Hepatocyte (in vitro differentiated cells): ENCODE measurements around the gene KRTAP4-5. TPM values are rescaled to one million over a fixed set of nuclear protein-coding genes. Genes with fewer than 3 reads are reported as not detected.
A peak's percentile ranks its signal among the peaks of the same experiment; 100 is the strongest.
"Not testable (repeated sequence)": the region's sequence is repeated elsewhere in the genome, so short reads cannot be mapped to it uniquely, and the experiment has no call there.

Experiments used
- DNase-seq: peaks from one replicate; pipeline ENCODE4 v3.0.0-alpha.2; 2016; ENCODE audit warnings: low spot score
- H2AFZ ChIP-seq: fragments of 200-600 bp; sonication (generic); 2 replicates; pipeline ENCODE4 v1.6.0; 2016; ENCODE audit warnings: antibody characterized with exemption, mild to moderate bottlenecking
- H3K27ac ChIP-seq: fragments of 200-600 bp; sonication (generic); 2 replicates; pipeline ENCODE4 v1.5.1; 2016; ENCODE audit warnings: mild to moderate bottlenecking
- H3K27me3 ChIP-seq: fragments of 200-600 bp; sonication (generic); 2 replicates; pipeline ENCODE4 v1.6.1; 2016
- H3K36me3 ChIP-seq: fragments of 200-600 bp; sonication (generic); replicated peaks from 2 replicates; pipeline ENCODE4 v1.5.1; 2016; ENCODE audit warnings: low read depth; ENCODE audit not compliant: insufficient read depth
- H3K4me1 ChIP-seq: fragments of 200-600 bp; sonication (generic); 2 replicates; pipeline ENCODE4 v1.5.1; 2016; ENCODE audit warnings: mild to moderate bottlenecking, moderate library complexity; ENCODE audit not compliant: insufficient read depth
- H3K4me2 ChIP-seq: fragments of 200-600 bp; sonication (generic); 2 replicates; pipeline ENCODE4 v1.6.0; 2016
- H3K4me3 ChIP-seq: fragments of 200-600 bp; sonication (generic); 2 replicates; pipeline ENCODE4 v1.5.1; 2016; ENCODE audit warnings: mild to moderate bottlenecking
- H3K79me2 ChIP-seq: fragments of 200-600 bp; sonication (generic); 2 replicates; pipeline ENCODE4 v1.6.0; 2017; ENCODE audit warnings: mild to moderate bottlenecking
- H3K9me2 ChIP-seq: fragments of 200-600 bp; sonication (generic); replicated peaks from 2 replicates; pipeline ENCODE4 v1.6.0; 2017; ENCODE audit warnings: mild to moderate bottlenecking; ENCODE audit not compliant: insufficient read depth
- H3K9me3 ChIP-seq: fragments of 200-600 bp; sonication (generic); 2 replicates; pipeline ENCODE4 v1.5.1; 2016; ENCODE audit warnings: low read depth, mild to moderate bottlenecking
- H4K20me1 ChIP-seq: fragments of 200-600 bp; sonication (generic); 2 replicates; pipeline ENCODE4 v1.6.0; 2016; ENCODE audit warnings: mild to moderate bottlenecking; ENCODE audit not compliant: insufficient read depth, poor library complexity, severe bottlenecking
- CTCF ChIP-seq: fragments of 200-600 bp; sonication (generic); IDR thresholded peaks from 2 replicates; pipeline ENCODE4 v1.5.1; 2016; ENCODE audit warnings: antibody characterized with exemption, mild to moderate bottlenecking; ENCODE audit not compliant: poor library complexity
- EZH2 ChIP-seq: fragments of 200-600 bp; sonication (generic); IDR thresholded peaks from 2 replicates; pipeline ENCODE4 v1.6.1; 2016; ENCODE audit warnings: antibody characterized with exemption, mild to moderate bottlenecking, borderline replicate concordance
- EZH2phosphoT487 ChIP-seq: fragments of 200-600 bp; sonication (generic); IDR thresholded peaks from one replicate; pipeline ENCODE4 v1.6.1; 2018; ENCODE audit warnings: antibody characterized with exemption, mild to moderate bottlenecking, low read depth, moderate library complexity; ENCODE audit not compliant: unreplicated experiment, severe bottlenecking
- WGBS: methylation state at CpG from one replicate; pipeline ENCODE4 v1.1.6; 2016; ENCODE audit warnings: low lambda C conversion rate; ENCODE audit errors: missing lambda C conversion rate; 5-methylcytosine and 5-hydroxymethylcytosine counted together
- polyA plus RNA-seq: library from polyadenylated mRNA; unstranded; fragments of >200 nt; fragmentation: Nextera tagmentation; extraction: Ambion mirVana; gene quantifications from 2 replicates; pipeline ENCODE4 v1.2.1, GENCODE V29; 2016
- total RNA-seq: library from RNA; depleted of rRNA; stranded (reverse); fragments of >200 nt; gene quantifications from 2 replicates; pipeline ENCODE4 v1.2.3, GENCODE V29; 2014

KRTAP4-5 gene
- total and polyA plus RNA-seq, 2 experiments from 2014 or later = not detected

GRCh38 chr17:41107941-41108450, 41.6 kb downstream of the KRTAP4-5 start:
- H4K20me1 ChIP-seq = no peaks in the 10 kb centered on the region
- 81% methylated on average over 1 of the region's 1 CpG for WGBS
- H2AFZ ChIP-seq = no peak overlapping the region
- H3K4me3 ChIP-seq = no peak overlapping the region
- H3K9me3 ChIP-seq = no peaks in the 10 kb centered on the region
- TF ChIP-seq EZH2phosphoT487 (no peak), EZH2 (no peak)
- H3K27ac ChIP-seq = no peak overlapping the region
- no peak for DNase-seq
- no peaks in the 10 kb centered on the region for H3K36me3 ChIP-seq
- no peak overlapping the region for H3K4me2 ChIP-seq
- H3K9me2 ChIP-seq = no peaks in the 10 kb centered on the region
- no peaks in the 10 kb centered on the region for H3K27me3 ChIP-seq
- H3K4me1 ChIP-seq = no peaks in the 10 kb centered on the region
- no peaks in the 10 kb centered on the region for H3K79me2 ChIP-seq

GRCh38 chr17:41105347-41105746, 44.3 kb downstream of the KRTAP4-5 start, which contains the start of gene KRTAP4-9:
Gene KRTAP4-9, plus strand, starts transcription at chr17:41105389. Its CDS starts 0 bp downstream, at chr17:41105389.
- not testable (repeated sequence) for H3K79me2 ChIP-seq, H3K36me3 ChIP-seq, H3K27me3 ChIP-seq, H3K4me2 ChIP-seq, H2AFZ ChIP-seq, H3K9me2 ChIP-seq, H3K9me3 ChIP-seq, H3K27ac ChIP-seq, H4K20me1 ChIP-seq, DNase-seq, H3K4me3 ChIP-seq, H3K4me1 ChIP-seq
- 83% methylated on average over 10 of the region's 10 CpGs for WGBS

GRCh38 chr17:41104386-41105038, 45.1 kb downstream of the KRTAP4-5 start:
- H3K9me2 ChIP-seq, H3K4me3 ChIP-seq, H3K9me3 ChIP-seq, H2AFZ ChIP-seq, H4K20me1 ChIP-seq, H3K4me1 ChIP-seq, H3K36me3 ChIP-seq, H3K27me3 ChIP-seq, H3K79me2 ChIP-seq, H3K27ac ChIP-seq, H3K4me2 ChIP-seq, DNase-seq: not testable (repeated sequence)
- 67% methylated on average over 2 of the region's 2 CpGs for WGBS

- Histone ChIP-seq H3K9me3 (no peaks in the 10 kb centered on the region), H2AFZ (no peak overlapping the region), H4K20me1 (no peaks in the 10 kb centered on the region), H3K27ac (no peak overlapping the region), H3K4me1 (no peaks in the 10 kb centered on the region), H3K9me2 (no peaks in the 10 kb centered on the region), H3K36me3 (no peaks in the 10 kb centered on the region), H3K27me3 (no peaks in the 10 kb centered on the region), H3K79me2 (no peaks in the 10 kb centered on the region), H3K4me3 (no peak overlapping the region), H3K4me2 (no peak overlapping the region)
- TF ChIP-seq EZH2 (no peak), CTCF (no peak), EZH2phosphoT487 (no peak)
- 84% methylated on average over 1 of the region's 1 CpG for WGBS
- no peak for DNase-seq
These were observed 45.7 kb downstream of the KRTAP4-5 start for GRCh38 chr17:41103896-41104295.

GRCh38 chr17:41101586-41102259, 47.9 kb downstream of the KRTAP4-5 start, which contains the start of gene KRTAP4-16:
Gene KRTAP4-16, minus strand, starts transcription at chr17:41102209. Its CDS starts 0 bp downstream, at chr17:41102209.
- no peak within 1 kb of the TSS for H3K4me3 ChIP-seq
- H4K20me1 ChIP-seq = no peaks in the 10 kb centered on the region
- H2AFZ ChIP-seq = no peak within 1 kb of the TSS
- no peak within 1 kb of the TSS for H3K4me2 ChIP-seq
- H3K27me3 ChIP-seq = no peaks in the 10 kb centered on the region
- 79% methylated on average over 5 of the region's 10 CpGs for WGBS
- H3K79me2 ChIP-seq = no peaks in the 10 kb centered on the region
- H3K4me1 ChIP-seq = no peaks in the 10 kb centered on the region
- no peaks in the 10 kb centered on the region for H3K36me3 ChIP-seq
- H3K27ac ChIP-seq = no peak within 1 kb of the TSS
- H3K9me3 ChIP-seq = no peaks in the 10 kb centered on the region
- no peak for TF ChIP-seq CTCF
- TF ChIP-seq EZH2phosphoT487 = no peak
- TF ChIP-seq EZH2 = no peak
- no peak for DNase-seq
- no peaks in the 10 kb centered on the region for H3K9me2 ChIP-seq

- H3K9me2 ChIP-seq, H3K9me3 ChIP-seq, H3K4me3 ChIP-seq, H2AFZ ChIP-seq, H3K27me3 ChIP-seq, H3K4me2 ChIP-seq, H4K20me1 ChIP-seq, H3K4me1 ChIP-seq, H3K27ac ChIP-seq, H3K79me2 ChIP-seq, H3K36me3 ChIP-seq: not testable (repeated sequence)
- DNase-seq = peak; percentile 15
- WGBS = 65% methylated on average over 7 of the region's 7 CpGs
These were observed 49.7 kb downstream of the KRTAP4-5 start for GRCh38 chr17:41099682-41100480.
